CD4-positive, alpha-beta memory T cell (primary cell): ENCODE results near the gene PODNL1. TPM values are rescaled to one million over a fixed set of nuclear protein-coding genes. Genes with fewer than 3 reads are reported as not detected.
A peak's percentile ranks its signal among the peaks of the same experiment; 100 is the strongest.

Experiments used
- CTCF ChIA-PET: fragments of 350-600 bp; sonication (Branson Sonifier 250); formaldehyde crosslinking; loops from one replicate; lab custom pipeline; 2021; ENCODE audit warnings: inconsistent platforms; ENCODE audit not compliant: partially characterized antibody; lab: Charles Lee
- POLR2A ChIA-PET: fragments of 350-600 bp; sonication (Branson Sonifier 250); formaldehyde crosslinking; loops from one replicate; lab custom pipeline; 2021; ENCODE audit not compliant: partially characterized antibody; lab: Charles Lee
- DNase-seq, 5 donors: peaks; one replicate each; pipeline versions ENCODE4 v3.0.0 to v3.0.0-alpha.2; 2020 to 2022; ENCODE audit warnings: mixed read lengths in 1 of 5
- H3K27ac ChIP-seq: one replicate; pipeline ENCODE4 v1.7.0; 2013; ENCODE audit warnings: low read depth, low read length
- H3K27me3 ChIP-seq: 2 replicates; pipeline ENCODE4 v1.7.0; 2013; ENCODE audit warnings: mild to moderate bottlenecking, low read length, moderate library complexity; ENCODE audit not compliant: insufficient read depth
- H3K36me3 ChIP-seq: 2 replicates; pipeline ENCODE4 v1.7.0; 2013; ENCODE audit warnings: mild to moderate bottlenecking, low read length, moderate library complexity; ENCODE audit not compliant: insufficient read depth
- H3K4me1 ChIP-seq: 2 replicates; pipeline ENCODE4 v1.7.0; 2013; ENCODE audit warnings: mild to moderate bottlenecking, low read length, moderate library complexity; ENCODE audit not compliant: insufficient read depth
- H3K4me3 ChIP-seq, 2 donors: one replicate each; pipeline ENCODE4 v1.7.0; 2013; ENCODE audit warnings: low read length in 2 of 2, mild to moderate bottlenecking in 1 of 2
- H3K9me3 ChIP-seq, 2 donors: one replicate each; pipeline ENCODE4 v1.7.0; 2013; ENCODE audit warnings: low read length in 2 of 2, control low read depth in 1 of 2; ENCODE audit not compliant: control insufficient read depth in 1 of 2
- H3K27ac Mint-ChIP-seq, 7 donors: one replicate each; pipeline ENCODE4 v1.8.0; 2020 to 2021; ENCODE audit warnings: mixed read lengths in 7 of 7, mild to moderate bottlenecking in 6 of 7, inconsistent platforms in 3 of 7, moderate library complexity in 3 of 7
- H3K27me3 Mint-ChIP-seq, 2 donors: one replicate each; pipeline ENCODE4 v1.8.0; 2020 to 2021; ENCODE audit warnings: mixed read lengths in 2 of 2
- H3K36me3 Mint-ChIP-seq, 2 donors: one replicate each; pipeline ENCODE4 v1.8.0; 2020 to 2021; ENCODE audit warnings: mixed read lengths in 2 of 2, inconsistent platforms in 1 of 2, mild to moderate bottlenecking in 1 of 2
- H3K4me1 Mint-ChIP-seq, 4 donors: one replicate each; pipeline ENCODE4 v1.8.0; 2020 to 2021; ENCODE audit warnings: mixed read lengths in 4 of 4, mild to moderate bottlenecking in 1 of 4
- H3K4me3 Mint-ChIP-seq, 8 donors: one replicate each; pipeline ENCODE4 v1.8.0; 2020 to 2021; ENCODE audit warnings: mixed read lengths in 8 of 8, mild to moderate bottlenecking in 7 of 8, moderate library complexity in 6 of 8, inconsistent platforms in 3 of 8
- H3K9me3 Mint-ChIP-seq, 8 donors: one replicate each; pipeline ENCODE4 v1.8.0; 2020 to 2021; ENCODE audit warnings: mixed read lengths in 8 of 8, mild to moderate bottlenecking in 5 of 8, inconsistent platforms in 3 of 8, moderate library complexity in 1 of 8
- intact Hi-C: fragments of 100-400 bp; cut with micrococcal nuclease; formaldehyde crosslinking; loops from one replicate; pipeline ENCODE4 v1.15.1; 2023
- polyA plus RNA-seq, 2 donors: library from polyadenylated mRNA; unstranded; fragments of 300-500 nt; fragmentation: Illumina TruSeq; gene quantifications; one replicate each; pipeline ENCODE4 v1.2.3, GENCODE V29; 2021
- total RNA-seq, 2 experiments: library from RNA; stranded (reverse); gene quantifications; one replicate each; pipeline ENCODE4 v1.2.3, GENCODE V29; 2021

The PODNL1 gene
- total and polyA plus RNA-seq, 4 experiments from 2014 or later: not detected

DNA sequence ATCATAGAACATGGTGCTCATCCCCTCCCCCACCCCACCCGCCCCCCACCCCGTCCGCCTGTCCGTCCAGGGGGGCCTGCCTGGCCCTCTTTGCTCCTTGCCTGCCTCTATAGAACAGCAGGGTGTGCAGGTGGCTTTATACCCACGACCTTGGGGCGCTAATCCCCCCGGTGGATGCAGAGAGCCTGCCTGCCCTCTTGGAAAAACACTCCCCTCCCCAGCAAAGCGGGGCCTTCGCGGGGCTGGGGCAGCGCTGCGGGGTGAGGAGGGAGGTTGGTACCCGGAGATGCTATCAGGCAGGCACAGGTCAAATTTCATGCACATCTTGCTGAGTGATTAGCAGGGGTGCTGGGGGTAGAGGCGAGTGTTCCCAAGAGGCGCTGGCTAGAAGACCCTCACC lies 46.0 kb upstream of the PODNL1 start:
- CTCF ChIA-PET: interaction anchor here (1.2 to 6.7 kb wide), 4 partner anchors 18 to 64 kb away, joined by 3 to 43 read pairs (median 3); partner anchors contain the start of gene IL27RA
- Mint-ChIP-seq H3K36me3 (peaks cover 8% of the 10 kb centered on the region in 2 donors), H3K4me1 (peaks cover 23 to 86% (median 52%) of the 10 kb centered on the region in 4 donors), H3K27me3 (no peaks in the 10 kb centered on the region), H3K4me3 (peak overlapping the region in 2 of 8 donors; percentile 29 to 93), H3K27ac (peak overlapping the region; percentile 95 to 100 (median 98)), H3K9me3 (no peaks in the 10 kb centered on the region)
- H3K27ac ChIP-seq: peak overlapping the region; percentile 95
- H3K9me3 ChIP-seq: no peaks in the 10 kb centered on the region
- no peaks in the 10 kb centered on the region for H3K36me3 ChIP-seq
- no peaks in the 10 kb centered on the region for H3K27me3 ChIP-seq
- peaks cover 75% of the 10 kb centered on the region for H3K4me1 ChIP-seq
- no peak overlapping the region for H3K4me3 ChIP-seq
- intact Hi-C loops: no loop called here
- POLR2A ChIA-PET: interaction anchor here (0.7 to 10.0 kb wide), 5 partner anchors 12 to 48 kb away, joined by 3 to 117 read pairs (median 14); partner anchors contain the start of genes IL27RA and RFX1
- DNase-seq: no peak

DNA sequence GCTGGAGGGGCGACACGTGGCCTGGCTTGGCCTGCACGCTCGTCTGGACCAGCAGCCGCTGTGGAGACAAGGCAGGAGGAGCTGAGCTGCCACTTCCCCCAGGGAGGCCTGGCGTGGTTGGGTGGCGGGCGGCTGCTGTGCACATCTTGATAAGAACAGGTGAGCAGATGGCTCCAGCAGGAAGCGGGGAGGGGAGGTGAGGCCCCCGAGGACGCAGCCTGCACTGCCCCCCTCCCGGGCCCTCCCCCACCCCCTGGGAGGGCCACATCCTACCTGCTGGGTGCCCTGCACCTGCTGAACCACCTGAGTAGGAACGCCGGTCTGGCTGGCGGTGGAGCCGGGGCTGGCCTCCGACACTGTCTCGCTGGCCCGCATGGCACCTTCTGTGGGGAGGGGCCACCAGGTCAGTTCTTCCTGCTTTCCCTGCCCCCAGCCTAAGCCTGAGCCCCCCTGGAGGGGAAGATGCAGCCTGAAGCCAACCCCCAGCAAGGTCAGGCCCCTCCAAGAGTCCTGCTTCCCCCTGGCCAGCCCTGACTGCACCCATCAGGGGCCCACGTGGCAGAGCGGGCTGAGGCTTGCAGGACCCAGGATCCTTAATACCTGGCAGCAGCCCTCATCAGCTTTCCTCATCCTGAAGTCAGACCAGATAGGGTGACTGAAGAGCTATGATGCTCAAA lies 45.1 kb upstream of the PODNL1 start:
- ChIA-PET POLR2A (interaction anchor here (0.6 to 10.0 kb wide), 6 partner anchors 13 to 59 kb away, joined by 3 to 117 read pairs (median 11); partner anchors contain the start of genes IL27RA and RFX1), CTCF (interaction anchor here (1.2 kb wide), 1 partner anchor 48 kb away, joined by 3 read pairs; the partner anchor contains the start of gene IL27RA)
- intact Hi-C loops: no loop called here
- Histone ChIP-seq H3K27ac (peak overlapping the region; percentile 50), H3K4me1 (peaks cover 67% of the 10 kb centered on the region), H3K9me3 (no peaks in the 10 kb centered on the region), H3K4me3 (no peak overlapping the region), H3K36me3 (no peaks in the 10 kb centered on the region), H3K27me3 (no peaks in the 10 kb centered on the region)
- Mint-ChIP-seq H3K4me1 (peaks cover 19 to 78% (median 45%) of the 10 kb centered on the region in 4 donors), H3K4me3 (peak overlapping the region; percentile 46 to 74 (median 58)), H3K27me3 (no peaks in the 10 kb centered on the region), H3K27ac (peak overlapping the region; percentile 78 to 98 (median 87)), H3K9me3 (no peaks in the 10 kb centered on the region), H3K36me3 (peaks cover 0 to 2% of the 10 kb centered on the region in 2 donors)
- DNase-seq: peak; percentile 42 to 67 (median 52)

DNA sequence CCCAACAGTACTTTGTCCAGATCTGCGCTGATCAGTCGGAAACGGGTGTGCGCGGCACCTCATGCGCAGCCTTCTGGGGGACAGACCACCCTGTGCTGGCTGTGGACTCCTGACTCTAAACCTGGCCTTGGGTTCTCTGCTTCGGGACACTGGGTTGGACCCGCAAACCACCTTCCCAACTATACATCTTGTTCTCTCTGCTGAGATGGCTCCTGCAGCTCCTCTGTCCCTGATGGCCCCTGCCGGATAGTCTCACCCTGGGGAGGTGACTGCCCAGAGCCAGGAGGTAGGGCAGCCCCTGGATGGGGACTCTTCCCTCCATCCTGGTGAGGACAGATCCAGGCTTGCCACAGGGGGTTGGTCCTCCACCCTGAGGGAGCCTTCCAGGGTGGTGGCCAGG lies 44.6 kb upstream of the PODNL1 start:
- ChIA-PET CTCF (interaction anchor here (0.5 to 1.2 kb wide), 3 partner anchors 43 to 65 kb away, joined by 3 to 5 read pairs (median 4); partner anchors contain the start of gene IL27RA), POLR2A (interaction anchor here (0.6 to 10.0 kb wide), 9 partner anchors 14 to 60 kb away, joined by 3 to 117 read pairs (median 5); partner anchors contain the start of genes DCAF15, IL27RA and RFX1)
- H3K4me3 Mint-ChIP-seq: peak overlapping the region in 7 of 8 donors; percentile 46 to 74 (median 55)

DNA sequence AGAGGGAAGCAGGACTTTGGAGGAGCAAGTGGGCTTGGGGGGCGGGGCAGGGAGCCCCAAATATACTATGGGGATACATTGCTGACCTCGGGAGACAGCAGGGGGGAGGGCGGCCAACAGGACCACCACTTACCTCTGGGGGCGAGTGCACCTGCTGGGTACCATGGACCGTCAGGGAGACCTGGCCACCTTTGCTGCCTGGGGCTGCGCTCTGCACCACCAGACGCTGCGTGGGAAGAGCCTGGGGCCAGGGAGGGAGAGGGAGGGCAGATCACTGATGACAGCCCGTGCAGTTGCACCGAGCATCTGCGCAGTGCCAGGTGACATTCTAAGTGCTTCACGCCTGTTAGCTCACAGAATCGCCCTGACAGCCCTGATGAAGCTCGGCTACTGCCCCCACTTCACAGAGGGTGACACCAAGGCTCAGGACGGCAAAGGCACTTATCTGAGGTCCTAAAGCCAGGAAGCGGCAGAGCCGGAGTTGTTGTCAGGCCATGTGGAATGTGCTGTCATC lies 43.8 kb upstream of the PODNL1 start:
- no peak for DNase-seq
- Mint-ChIP-seq H3K4me3 (peak overlapping the region in 3 of 8 donors; percentile 34 to 62 (median 49)), H3K27ac (peak overlapping the region in 5 of 7 donors; percentile 52 to 98 (median 84))

More for the DNA sequence above, 44.6 kb upstream of the PODNL1 start:
- Histone ChIP-seq H3K9me3 (no peaks in the 10 kb centered on the region), H3K4me1 (peaks cover 61% of the 10 kb centered on the region), H3K36me3 (no peaks in the 10 kb centered on the region), H3K4me3 (no peak overlapping the region), H3K27me3 (no peaks in the 10 kb centered on the region), H3K27ac (peak overlapping the region; percentile 50)
- no peaks in the 10 kb centered on the region for H3K9me3 Mint-ChIP-seq
- H3K36me3 Mint-ChIP-seq: peaks cover 0 to 2% of the 10 kb centered on the region in 2 donors
- intact Hi-C loops: no loop called here
- DNase-seq: no peak
- peaks cover 19 to 76% (median 45%) of the 10 kb centered on the region in 4 donors for H3K4me1 Mint-ChIP-seq
- no peaks in the 10 kb centered on the region for H3K27me3 Mint-ChIP-seq
- peak overlapping the region; percentile 78 to 98 (median 87) for H3K27ac Mint-ChIP-seq

DNA sequence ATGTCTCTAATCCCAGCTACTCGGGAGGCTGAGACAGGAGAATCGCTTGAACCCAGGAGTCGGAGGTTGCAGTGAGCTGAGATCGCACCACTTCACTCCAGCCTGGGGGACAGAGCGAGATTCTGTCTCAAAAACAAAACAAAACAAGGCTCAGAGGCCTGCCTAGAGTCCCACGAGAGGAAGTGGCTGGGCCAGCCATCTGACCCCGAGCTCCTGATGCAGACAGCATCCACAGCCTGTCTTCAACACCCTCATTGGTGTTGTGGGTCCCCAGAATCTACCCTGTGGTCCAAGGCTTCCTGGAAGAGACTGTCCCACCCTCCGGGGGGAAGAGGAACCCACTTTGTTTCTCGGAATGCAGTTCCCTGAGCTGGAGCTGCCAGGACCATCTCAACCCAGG lies 43.2 kb upstream of the PODNL1 start:
- peaks cover 48% of the 10 kb centered on the region for H3K4me1 ChIP-seq
- intact Hi-C loops: no loop called here
- POLR2A ChIA-PET: interaction anchor here (0.8 to 10.0 kb wide), 5 partner anchors 19 to 51 kb away, joined by 3 to 117 read pairs (median 3); partner anchors contain the start of genes DCAF15 and IL27RA
- H3K36me3 Mint-ChIP-seq: peaks cover 0 to 4% of the 10 kb centered on the region in 2 donors
- peak overlapping the region in 3 of 7 donors; percentile 70 to 98 (median 78) for H3K27ac Mint-ChIP-seq
- H3K4me3 ChIP-seq: no peak overlapping the region
- H3K36me3 ChIP-seq: no peaks in the 10 kb centered on the region
- CTCF ChIA-PET: interaction anchor here (1.1 kb wide), 1 partner anchor 50 kb away, joined by 3 read pairs; the partner anchor contains the start of gene IL27RA
- H3K27me3 Mint-ChIP-seq: no peaks in the 10 kb centered on the region
- peak overlapping the region in 1 of 8 donors; percentile 22 for H3K4me3 Mint-ChIP-seq
- peaks cover 0 to 1% (median 0%) of the 10 kb centered on the region in 8 donors for H3K9me3 Mint-ChIP-seq
- no peak for DNase-seq
- H3K9me3 ChIP-seq: no peaks in the 10 kb centered on the region
- no peaks in the 10 kb centered on the region for H3K27me3 ChIP-seq
- no peak overlapping the region for H3K27ac ChIP-seq
- peaks cover 16 to 63% (median 35%) of the 10 kb centered on the region in 4 donors for H3K4me1 Mint-ChIP-seq

More for the DNA sequence above, 43.8 kb upstream of the PODNL1 start:
- POLR2A ChIA-PET: interaction anchor here (0.7 to 10.0 kb wide), 9 partner anchors 14 to 50 kb away, joined by 3 to 117 read pairs (median 5); partner anchors contain the start of genes DCAF15, IL27RA and RFX1
- Histone ChIP-seq H3K4me1 (peaks cover 54% of the 10 kb centered on the region), H3K27me3 (no peaks in the 10 kb centered on the region), H3K4me3 (no peak overlapping the region), H3K9me3 (no peaks in the 10 kb centered on the region), H3K27ac (no peak overlapping the region), H3K36me3 (no peaks in the 10 kb centered on the region)
- Mint-ChIP-seq H3K9me3 (no peaks in the 10 kb centered on the region), H3K36me3 (peaks cover 0 to 2% of the 10 kb centered on the region in 2 donors), H3K27me3 (no peaks in the 10 kb centered on the region), H3K4me1 (peaks cover 19 to 69% (median 39%) of the 10 kb centered on the region in 4 donors)
- CTCF ChIA-PET: interaction anchor here (0.5 to 1.2 kb wide), 3 partner anchors 43 to 66 kb away, joined by 3 to 5 read pairs (median 4); partner anchors contain the start of gene IL27RA
- intact Hi-C loops: no loop called here

DNA sequence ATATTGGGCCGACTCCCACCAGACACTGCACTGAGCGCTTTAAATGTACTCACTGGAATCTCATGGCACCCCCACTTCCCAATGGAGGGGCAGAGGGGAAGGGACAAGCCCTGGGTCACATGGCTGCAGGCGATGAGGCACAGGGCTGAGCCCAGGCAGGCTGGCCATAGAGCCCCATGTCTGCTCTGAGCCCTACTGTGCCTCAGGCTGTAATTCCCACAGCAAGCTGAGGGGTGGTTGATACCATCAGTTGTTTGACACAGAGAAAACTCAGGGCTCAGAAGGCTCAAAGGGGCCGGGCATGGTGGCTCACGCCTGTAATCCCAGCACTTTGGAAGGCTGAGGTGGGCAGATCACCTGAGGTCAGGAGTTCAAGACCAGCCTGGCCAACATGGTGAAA lies 42.8 kb upstream of the PODNL1 start:
- ChIA-PET POLR2A (interaction anchor here (0.8 to 10.0 kb wide), 3 partner anchors 19 to 51 kb away, joined by 3 to 117 read pairs (median 3); partner anchors contain the start of gene IL27RA), CTCF (no interaction called here)
- Histone ChIP-seq H3K4me1 (peaks cover 44% of the 10 kb centered on the region), H3K27ac (no peak overlapping the region), H3K9me3 (no peaks in the 10 kb centered on the region), H3K27me3 (no peaks in the 10 kb centered on the region), H3K36me3 (no peaks in the 10 kb centered on the region), H3K4me3 (no peak overlapping the region)
- Mint-ChIP-seq H3K27ac (peak overlapping the region in 3 of 7 donors; percentile 36 to 98 (median 78)), H3K36me3 (peaks cover 0 to 8% of the 10 kb centered on the region in 2 donors), H3K4me1 (peaks cover 13 to 59% (median 34%) of the 10 kb centered on the region in 4 donors), H3K27me3 (no peaks in the 10 kb centered on the region), H3K9me3 (peaks cover 0 to 1% (median 0%) of the 10 kb centered on the region in 8 donors), H3K4me3 (peak overlapping the region in 1 of 8 donors; percentile 30)
- DNase-seq: no peak
- intact Hi-C loops: no loop called here
